Melanocyte of skin (primary cell): ENCODE results near the gene B4GALT6. TPM values are rescaled to one million over a fixed set of nuclear protein-coding genes. Genes with fewer than 3 reads are reported as not detected.

Source experiments
- total RNA-seq, 2 donors: library from RNA; depleted of rRNA; stranded (reverse); fragments of >200 nt; gene quantifications; 2 replicates each; pipeline ENCODE4 v1.2.3, GENCODE V29; 2012

The B4GALT6 gene, protein sequence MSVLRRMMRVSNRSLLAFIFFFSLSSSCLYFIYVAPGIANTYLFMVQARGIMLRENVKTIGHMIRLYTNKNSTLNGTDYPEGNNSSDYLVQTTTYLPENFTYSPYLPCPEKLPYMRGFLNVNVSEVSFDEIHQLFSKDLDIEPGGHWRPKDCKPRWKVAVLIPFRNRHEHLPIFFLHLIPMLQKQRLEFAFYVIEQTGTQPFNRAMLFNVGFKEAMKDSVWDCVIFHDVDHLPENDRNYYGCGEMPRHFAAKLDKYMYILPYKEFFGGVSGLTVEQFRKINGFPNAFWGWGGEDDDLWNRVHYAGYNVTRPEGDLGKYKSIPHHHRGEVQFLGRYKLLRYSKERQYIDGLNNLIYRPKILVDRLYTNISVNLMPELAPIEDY
- 1 to 10 TPM; 3.8 to 9.3 TPM for total RNA-seq

DNA sequence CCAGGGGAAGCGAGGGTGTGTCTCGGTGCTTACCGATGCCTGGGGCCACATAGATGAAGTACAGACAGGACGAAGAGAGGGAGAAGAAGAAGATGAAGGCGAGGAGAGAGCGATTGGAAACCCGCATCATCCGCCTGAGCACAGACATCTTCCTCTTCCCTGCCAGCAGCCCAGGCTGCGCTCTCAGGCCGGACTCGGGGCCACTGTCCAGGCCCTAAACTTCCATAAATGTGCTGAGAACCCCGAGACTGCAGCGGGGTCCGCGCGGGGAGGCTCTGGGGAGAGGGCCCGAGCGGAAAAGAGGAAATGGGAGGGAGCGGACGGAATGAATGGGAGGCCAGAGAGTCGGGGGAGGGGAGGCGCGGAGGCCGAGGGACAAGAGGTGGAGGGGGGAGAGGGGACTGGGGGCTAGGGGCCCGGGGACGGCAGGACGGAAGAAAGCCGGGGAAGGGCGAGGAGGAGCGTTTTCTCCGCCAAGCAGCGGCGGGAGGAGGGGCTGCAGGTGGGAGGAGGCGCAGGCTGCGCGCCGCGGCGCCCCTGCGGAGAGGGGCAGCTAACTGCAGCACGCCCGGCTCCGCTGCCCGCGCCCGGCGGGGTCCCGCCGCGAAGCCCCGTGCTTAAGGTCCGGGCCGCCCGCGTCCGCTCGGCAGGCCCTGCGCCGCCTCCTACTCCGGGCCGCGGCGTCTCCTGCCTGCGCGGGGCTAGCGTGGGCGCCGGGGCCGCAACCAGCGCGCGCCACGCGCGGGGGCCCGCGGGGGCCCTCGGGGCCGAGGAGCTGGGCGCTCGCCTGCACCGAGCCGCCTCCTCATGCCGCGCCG lies at the start of gene B4GALT6:
B4GALT6 (minus strand) TSS at position 303 of the 818 bp plus-strand sequence; CDS start at position 148, 155 bp downstream.

DNA sequence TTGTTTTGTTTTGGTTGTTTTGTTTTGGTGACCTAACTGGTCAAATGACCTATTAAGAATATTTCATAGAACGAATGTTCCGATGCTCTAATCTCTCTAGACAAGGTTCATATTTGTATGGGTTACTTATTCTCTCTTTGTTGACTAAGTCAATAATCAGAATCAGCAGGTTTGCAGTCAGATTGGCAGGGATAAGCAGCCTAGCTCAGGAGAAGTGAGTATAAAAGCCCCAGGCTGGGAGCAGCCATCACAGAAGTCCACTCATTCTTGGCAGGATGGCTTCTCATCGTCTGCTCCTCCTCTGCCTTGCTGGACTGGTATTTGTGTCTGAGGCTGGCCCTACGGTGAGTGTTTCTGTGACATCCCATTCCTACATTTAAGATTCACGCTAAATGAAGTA lies 92.8 kb downstream of the B4GALT6 start, which contains the start of gene TTR:
TTR (plus strand) TSS at position 250 of the 400 bp plus-strand sequence; CDS start at position 276, 26 bp downstream.

Other genes starting within 250 kb of the B4GALT6 start
- under 1 TPM in 1 of 2 donors, not detected in 1; under 0.01 TPM for gene DSG3, start 236.8 kb downstream of the B4GALT6 start, total RNA-seq
- 10 to 100 TPM in 1 of 2 donors, 1 to 10 TPM in 1; 3.1 to 11.0 TPM for gene DSG2, start 186.4 kb downstream of the B4GALT6 start, total RNA-seq
- gene TTR, start 92.7 kb downstream of the B4GALT6 start, total RNA-seq = not detected
- under 1 TPM in 1 of 2 donors, not detected in 1; under 0.01 TPM for gene SLC25A52, start 76.3 kb upstream of the B4GALT6 start, total RNA-seq